Transverse colon (tissue), 4 donors: Measurements from ENCODE around the gene TENM4. TPM values are rescaled to one million over a fixed set of nuclear protein-coding genes. Genes with fewer than 3 reads are reported as not detected.

ENCODE experiments used
- DNase-seq: peaks from one replicate; pipeline ENCODE4 v3.0.0-alpha.2; 2019
- H3K27ac ChIP-seq, 4 donors: fragments of 200-600 bp; sonication (generic); 2 replicates each; pipeline ENCODE4 v1.5.1; 2016 to 2018; ENCODE audit warnings: inconsistent platforms in 4 of 4
- H3K27me3 ChIP-seq: fragments of 200-600 bp; sonication (generic); 2 replicates; pipeline ENCODE4 v1.5.1; 2017; ENCODE audit warnings: inconsistent platforms
- H3K36me3 ChIP-seq, 4 donors: fragments of 200-600 bp; sonication (generic); 2 replicates each; pipeline ENCODE4 v1.5.1; 2017 to 2019; ENCODE audit warnings: inconsistent platforms in 4 of 4
- H3K4me1 ChIP-seq, 4 donors: fragments of 200-600 bp; sonication (generic); 2 replicates each; pipeline ENCODE4 v1.5.1; 2017 to 2020; ENCODE audit warnings: inconsistent platforms in 4 of 4
- H3K4me3 ChIP-seq, 4 donors: fragments of 200-600 bp; sonication (generic); 1 replicate in 1 of 4; 2 replicates in 3 of 4; pipeline versions ENCODE4 v1.5.1 to v1.6.1; 2017 to 2019; ENCODE audit warnings: inconsistent platforms in 4 of 4
- H3K9me3 ChIP-seq, 2 donors: fragments of 200-600 bp; sonication (generic); 2 replicates each; pipeline ENCODE4 v1.5.1; 2017 to 2019; ENCODE audit warnings: inconsistent platforms in 2 of 2
- EP300 ChIP-seq: sonication (generic); formaldehyde crosslinking; IDR thresholded peaks from one replicate; pipeline ENCODE4 v1.6.1; 2017; ENCODE audit warnings: antibody characterized with exemption, low read depth
- POLR2A ChIP-seq: fragments of 450-650 bp; IDR thresholded peaks from one replicate; pipeline ENCODE4 v1.6.1; 2016; ENCODE audit warnings: antibody characterized with exemption, mild to moderate bottlenecking, moderate library complexity
- POLR2AphosphoS5 ChIP-seq, 3 donors: sonication (generic); formaldehyde crosslinking; IDR thresholded peaks; one replicate each; pipeline ENCODE4 v1.6.1; 2016; ENCODE audit warnings: antibody characterized with exemption in 3 of 3
- WGBS, 2 donors: methylation state at CpG; one replicate each; pipeline ENCODE4 v1.1.5; 2018; ENCODE audit warnings: low coverage in 1 of 2; 5-methylcytosine and 5-hydroxymethylcytosine counted together
- in situ Hi-C, 4 donors: fragments of 200-750 bp; cut with MboI; loops; one replicate each; pipeline versions ENCODE4 v1.15.0 to v1.15.1; 2017; ENCODE audit warnings: low sequenced_read_pairs in 3 of 4, low pct_ligation_motif_present in 1 of 4, low pct_unique_long_range_greater_than_20kb in 1 of 4
- intact Hi-C: fragments of 100-400 bp; cut with DNase I; formaldehyde crosslinking; loops from one replicate; pipeline ENCODE4 v1.15.1; 2023; ENCODE audit warnings: low total_unique reads
- total RNA-seq, 4 donors: library from RNA; depleted of rRNA; stranded (reverse); fragments of >200 nt; gene quantifications; one replicate each; pipeline ENCODE4 v1.1.0, GENCODE V29; 2016
- TF ChIP-seq, protein P1 (sequence below), 5 experiments: fragments of 200-600 bp in 3 of 5; fragments of 450-650 bp in 2 of 5; sonication (generic) in 3 of 5; IDR thresholded peaks; 1 replicate in 2 of 5; 2 replicates in 3 of 5; pipeline ENCODE4 v1.5.1; 2016 to 2017; ENCODE audit warnings: antibody characterized with exemption in 5 of 5, inconsistent platforms in 3 of 5, mild to moderate bottlenecking in 2 of 5, moderate library complexity in 1 of 5

TENM4 gene
- total RNA-seq, 4 donors from 2014 or later, result 0.14 to 0.79 (median 0.39) TPM

- TF ChIP-seq EP300 (no peak), POLR2A (no peak), POLR2AphosphoS5 (IDR thresholded peaks at IDR 0.05) (no peak)
- TF ChIP-seq, protein P1, sequence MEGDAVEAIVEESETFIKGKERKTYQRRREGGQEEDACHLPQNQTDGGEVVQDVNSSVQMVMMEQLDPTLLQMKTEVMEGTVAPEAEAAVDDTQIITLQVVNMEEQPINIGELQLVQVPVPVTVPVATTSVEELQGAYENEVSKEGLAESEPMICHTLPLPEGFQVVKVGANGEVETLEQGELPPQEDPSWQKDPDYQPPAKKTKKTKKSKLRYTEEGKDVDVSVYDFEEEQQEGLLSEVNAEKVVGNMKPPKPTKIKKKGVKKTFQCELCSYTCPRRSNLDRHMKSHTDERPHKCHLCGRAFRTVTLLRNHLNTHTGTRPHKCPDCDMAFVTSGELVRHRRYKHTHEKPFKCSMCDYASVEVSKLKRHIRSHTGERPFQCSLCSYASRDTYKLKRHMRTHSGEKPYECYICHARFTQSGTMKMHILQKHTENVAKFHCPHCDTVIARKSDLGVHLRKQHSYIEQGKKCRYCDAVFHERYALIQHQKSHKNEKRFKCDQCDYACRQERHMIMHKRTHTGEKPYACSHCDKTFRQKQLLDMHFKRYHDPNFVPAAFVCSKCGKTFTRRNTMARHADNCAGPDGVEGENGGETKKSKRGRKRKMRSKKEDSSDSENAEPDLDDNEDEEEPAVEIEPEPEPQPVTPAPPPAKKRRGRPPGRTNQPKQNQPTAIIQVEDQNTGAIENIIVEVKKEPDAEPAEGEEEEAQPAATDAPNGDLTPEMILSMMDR (IDR thresholded peaks at IDR 0.05), result no peak
- no peak overlapping the region for H3K4me3 ChIP-seq
- intact Hi-C loops (no loop called here), in situ Hi-C loops (no loop called here)
- no peaks in the 10 kb centered on the region for H3K9me3 ChIP-seq
- DNase-seq, result no peak
- H3K27ac ChIP-seq, result no peak overlapping the region
- H3K27me3 ChIP-seq, result no peaks in the 10 kb centered on the region
- no peaks in the 10 kb centered on the region for H3K4me1 ChIP-seq
- WGBS, 2 donors, result 62 to 67% methylated on average over 3 of the region's 3 CpGs
- H3K36me3 ChIP-seq, result no peaks in the 10 kb centered on the region
Observed at GRCh38 chr11:79344753-79345294, 96.0 kb downstream of the TENM4 start.

DNA sequence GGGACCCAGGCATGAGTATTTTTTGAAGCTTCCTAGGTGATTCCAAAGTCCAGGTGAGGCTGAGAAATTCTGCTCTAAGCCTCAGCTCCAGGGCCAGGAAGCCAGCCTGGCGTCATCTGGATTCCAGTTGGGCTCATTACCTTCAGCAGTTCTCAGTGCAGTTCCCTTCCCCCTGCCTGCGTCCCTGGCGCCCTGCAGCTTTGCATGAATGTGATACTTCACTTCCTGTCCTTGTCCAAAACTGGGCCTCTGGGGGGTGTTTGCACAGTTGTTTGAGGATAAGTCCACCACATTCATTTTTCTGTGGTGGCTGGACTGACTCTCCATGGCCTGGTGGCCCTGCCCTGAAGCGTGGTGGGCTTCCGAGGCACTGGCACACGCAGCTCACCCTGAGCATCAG, 98.1 kb downstream of the TENM4 start:
- intact Hi-C loops, result no loop called here

DNA sequence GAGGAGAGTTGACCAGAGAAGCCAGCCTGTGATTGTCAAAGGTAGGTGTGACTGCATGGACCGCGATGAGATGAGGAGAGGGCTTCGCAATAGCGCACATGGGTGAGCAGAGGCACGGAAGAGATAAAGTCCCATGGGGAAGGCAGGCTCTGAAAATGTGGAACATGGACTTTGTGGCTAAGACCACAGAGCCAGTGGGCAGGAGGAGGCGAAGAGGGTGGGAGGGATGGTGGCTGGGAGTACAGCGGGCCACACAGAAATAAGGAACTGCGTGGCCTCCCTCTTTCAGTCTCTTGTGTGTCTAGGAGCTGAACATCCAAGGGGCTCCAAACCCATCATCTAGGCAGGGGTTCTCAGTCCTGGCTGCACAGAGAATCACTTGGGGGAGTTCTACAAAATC, 98.6 kb downstream of the TENM4 start:
- H3K4me3 ChIP-seq, result no peak overlapping the region
- 95 to 100% methylated on average over 4 to 8 of the region's 8 CpGs for WGBS, 2 donors
- DNase-seq, result no peak
- H3K4me1 ChIP-seq, result no peaks in the 10 kb centered on the region
- no peak overlapping the region for H3K27ac ChIP-seq
- TF ChIP-seq POLR2A (no peak), POLR2AphosphoS5 (IDR thresholded peaks at IDR 0.05) (no peak)
- no peaks in the 10 kb centered on the region for H3K36me3 ChIP-seq
- intact Hi-C loops, result no loop called here
- in situ Hi-C loops, result no loop called here
- no peaks in the 10 kb centered on the region for H3K27me3 ChIP-seq
- no peaks in the 10 kb centered on the region for H3K9me3 ChIP-seq

More for the DNA sequence above, 98.1 kb downstream of the TENM4 start:
- H3K27ac ChIP-seq, result no peak overlapping the region
- no peak overlapping the region for H3K4me3 ChIP-seq
- H3K4me1 ChIP-seq, result no peaks in the 10 kb centered on the region
- in situ Hi-C loops, result no loop called here
- DNase-seq, result no peak
- TF ChIP-seq POLR2A (no peak), EP300 (no peak), POLR2AphosphoS5 (IDR thresholded peaks at IDR 0.05) (no peak)
- TF ChIP-seq, protein P1 (IDR thresholded peaks at IDR 0.05), result no peak
- H3K27me3 ChIP-seq, result no peaks in the 10 kb centered on the region
- WGBS, 2 donors, result 78% methylated on average over 6 of the region's 6 CpGs; no CpG with 5 or more reads in 1 of the 2 donors
- H3K9me3 ChIP-seq, result no peaks in the 10 kb centered on the region
- no peaks in the 10 kb centered on the region for H3K36me3 ChIP-seq

DNA sequence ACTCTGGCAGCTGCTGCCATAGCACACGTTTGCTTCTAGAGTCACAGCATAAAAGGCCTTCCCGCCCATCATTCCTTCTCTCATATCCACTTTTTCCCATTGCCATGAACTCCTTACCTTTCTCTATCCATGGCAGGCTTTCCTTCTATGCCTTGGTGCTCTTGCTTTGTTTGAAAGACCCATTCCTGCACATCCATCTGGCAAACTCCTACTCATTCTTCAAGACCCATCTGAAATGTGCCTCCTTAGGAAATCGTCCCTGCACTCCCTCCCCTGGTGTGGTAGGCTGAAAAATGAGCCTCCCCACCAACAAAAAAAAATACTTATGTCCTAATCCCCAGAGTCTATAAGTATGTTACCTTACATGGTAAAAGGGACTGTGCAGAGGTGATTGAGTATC, 100.3 kb downstream of the TENM4 start:
- 67 to 80% methylated on average over 3 of the region's 3 CpGs for WGBS, 2 donors
- Histone ChIP-seq H3K4me1 (no peaks in the 10 kb centered on the region), H3K27ac (no peak overlapping the region), H3K27me3 (no peaks in the 10 kb centered on the region), H3K4me3 (no peak overlapping the region), H3K9me3 (no peaks in the 10 kb centered on the region), H3K36me3 (no peaks in the 10 kb centered on the region)
- in situ Hi-C loops, result no loop called here
- TF ChIP-seq EP300 (no peak), POLR2AphosphoS5 (IDR thresholded peaks at IDR 0.05) (no peak), POLR2A (no peak)
- TF ChIP-seq, protein P1 (IDR thresholded peaks at IDR 0.05), result no peak
- intact Hi-C loops, result no loop called here
- no peak for DNase-seq
